Activated CD4-positive, alpha-beta T cell treated with anti-CD3 and anti-CD28 coated beads for 24 hours (primary cell): ENCODE results near the gene PTPRD.

Experiments used
- DNase-seq, 2 donors: peaks; one replicate each; pipeline ENCODE4 v3.0.0-alpha.2; 2020; ENCODE audit warnings: low read depth in 2 of 2

Gene PTPRD

GRCh38 chr9:10268531-10269485 lies 344.0 kb downstream of the PTPRD start:
- no peak for DNase-seq

- DNase-seq = no peak
Measured at GRCh38 chr9:10265153-10265631, 347.6 kb downstream of the PTPRD start.

GRCh38 chr9:10260501-10260900 lies 352.3 kb downstream of the PTPRD start:
- DNase-seq = no peak

GRCh38 chr9:10259668-10260067 lies 353.1 kb downstream of the PTPRD start:
- DNase-seq = no peak

- no peak for DNase-seq
Measured at GRCh38 chr9:10255758-10256157, 357.0 kb downstream of the PTPRD start.

GRCh38 chr9:10254338-10254737 lies 358.5 kb downstream of the PTPRD start:
- DNase-seq = no peak

GRCh38 chr9:10253341-10253740 lies 359.5 kb downstream of the PTPRD start:
- no peak for DNase-seq

- no peak for DNase-seq
Measured at GRCh38 chr9:10252174-10252573, 360.6 kb downstream of the PTPRD start.

- DNase-seq = no peak
Measured at GRCh38 chr9:10251490-10251889, 361.3 kb downstream of the PTPRD start.

- no peak for DNase-seq
Measured at GRCh38 chr9:10250219-10250618, 362.6 kb downstream of the PTPRD start.

GRCh38 chr9:10248890-10249289 lies 363.9 kb downstream of the PTPRD start:
- DNase-seq = no peak

- DNase-seq = no peak
Measured at GRCh38 chr9:10242255-10242654, 370.5 kb downstream of the PTPRD start.

- DNase-seq = no peak
Measured at GRCh38 chr9:10238087-10238486, 374.7 kb downstream of the PTPRD start.

GRCh38 chr9:10237584-10237983 lies 375.2 kb downstream of the PTPRD start:
- DNase-seq = no peak

- DNase-seq = no peak
Measured at GRCh38 chr9:10236161-10236560, 376.6 kb downstream of the PTPRD start.

- DNase-seq = no peak
Measured at GRCh38 chr9:10235376-10235775, 377.4 kb downstream of the PTPRD start.

- no peak for DNase-seq
Measured at GRCh38 chr9:10232352-10232930, 380.4 kb downstream of the PTPRD start.

- DNase-seq = no peak
Measured at GRCh38 chr9:10230512-10230911, 382.3 kb downstream of the PTPRD start.

- no peak for DNase-seq
Measured at GRCh38 chr9:10228082-10228481, 384.7 kb downstream of the PTPRD start.

- no peak for DNase-seq
Measured at GRCh38 chr9:10226996-10227395, 385.8 kb downstream of the PTPRD start.

GRCh38 chr9:10212702-10213101 lies 400.1 kb downstream of the PTPRD start:
- DNase-seq = no peak

GRCh38 chr9:10208691-10209069 lies 404.1 kb downstream of the PTPRD start:
- no peak for DNase-seq

- DNase-seq = no peak
Measured at GRCh38 chr9:10204276-10204675, 408.5 kb downstream of the PTPRD start.
